ENCODE results near the gene COL2A1.

GRCh38 chr12:47977046-47977771 is 27.1 kb downstream of the COL2A1 start:
- TF ChIP-seq POLR2A (IDR thresholded peaks at IDR 0.05) (no peak), CTCF (IDR thresholded peaks at IDR 0.05) (no peak), POLR2AphosphoS5 (IDR thresholded peaks at IDR 0.05) (no peak)
